HepG2 (cell line): ENCODE data around the gene TH. TPM values are rescaled to one million over a fixed set of nuclear protein-coding genes. Genes with fewer than 3 reads are reported as not detected.
A peak's percentile ranks its signal among the peaks of the same experiment; 100 is the strongest.

Experiments used
- BCL6 ChIP-seq: IDR thresholded peaks from 2 replicates; pipeline ENCODE4 v1.6.1; 2016; ENCODE audit warnings: missing genetic modification reagents, missing compliant biosample characterization
- CCDC6 ChIP-seq: sonication (generic); formaldehyde crosslinking; IDR thresholded peaks from 2 replicates; pipeline ENCODE4 v1.8.1; 2022; ENCODE audit warnings: mild to moderate bottlenecking, missing genetic modification reagents, moderate library complexity
- CHCHD3 ChIP-seq: sonication (generic); formaldehyde crosslinking; IDR thresholded peaks from 2 replicates; pipeline ENCODE4 v1.8.0; 2022; ENCODE audit warnings: mild to moderate bottlenecking, missing genetic modification reagents, moderate library complexity
- FOXO1 ChIP-seq: sonication (generic); formaldehyde crosslinking; IDR thresholded peaks from 2 replicates; pipeline ENCODE4 v1.4.0; 2020; ENCODE audit warnings: missing genetic modification reagents
- HNRNPUL1 ChIP-seq: fragments of 200-400 bp; formaldehyde crosslinking; IDR thresholded peaks from 2 replicates; pipeline ENCODE4 v1.6.1; 2017; ENCODE audit warnings: low read depth, mild to moderate bottlenecking, low read length, moderate library complexity
- ZNF75D ChIP-seq: sonication (generic); formaldehyde crosslinking; IDR thresholded peaks from 2 replicates; pipeline ENCODE4 v1.8.1; 2023; ENCODE audit warnings: missing genetic modification reagents, mild to moderate bottlenecking, borderline replicate concordance
- polyA plus RNA-seq, 8 experiments: library from polyadenylated mRNA; depleted of rRNA in 3 of 8; stranded (reverse) in 7 of 8; unstranded in 1 of 8; fragments of >200 nt; fragmentation: Illumina TruSeq in 4 of 8; extraction: Trizol in 4 of 8; gene quantifications; 2 replicates each; pipeline versions ENCODE4 v1.2.1 to v1.2.3, GENCODE V29; 2011 to 2016; ENCODE audit warnings: low read depth in 4 of 8, missing spikeins in 1 of 8, mixed read lengths in 1 of 8; ENCODE audit not compliant: insufficient read depth in 1 of 8
- total RNA-seq, 5 experiments: library from RNA; depleted of rRNA; stranded (reverse); fragments of >200 nt; fragmentation: Illumina TruSeq; extraction: Trizol; gene quantifications; 2 replicates each; pipeline ENCODE4 v1.2.3, GENCODE V29; 2016; ENCODE audit warnings: low read depth in 1 of 5
- TF ChIP-seq, protein P1 (sequence below): sonication (generic); formaldehyde crosslinking; IDR thresholded peaks from 2 replicates; pipeline ENCODE4 v1.4.0; 2020; ENCODE audit warnings: mild to moderate bottlenecking, missing genetic modification reagents
- TF ChIP-seq, protein P2 (sequence below): sonication (generic); formaldehyde crosslinking; IDR thresholded peaks from 2 replicates; pipeline ENCODE4 v1.4.0; 2020; ENCODE audit warnings: low read depth, mild to moderate bottlenecking, missing genetic modification reagents
- TF ChIP-seq, protein P3 (sequence below): sonication (generic); formaldehyde crosslinking; IDR thresholded peaks from 2 replicates; pipeline ENCODE4 v1.5.0; 2020; ENCODE audit warnings: missing genetic modification reagents, mild to moderate bottlenecking, borderline replicate concordance
- TF ChIP-seq, protein P4 (sequence below): IDR thresholded peaks from 2 replicates; pipeline ENCODE4 v1.6.1; 2016
- TF ChIP-seq, protein P5 (sequence below), 2 experiments: fragments of 450-650 bp in 1 of 2; sonication (generic) in 1 of 2; formaldehyde crosslinking in 1 of 2; IDR thresholded peaks; 2 replicates each; pipeline versions ENCODE4 v1.6.1 to v1.8.0; 2016 to 2022; ENCODE audit warnings: antibody characterized with exemption in 1 of 2, mild to moderate bottlenecking in 1 of 2, missing genetic modification reagents in 1 of 2

The TH gene
- total and polyA plus RNA-seq, 2 of the 13 experiments (the other 11 are each of a cell fraction or from before 2014, with no cell fraction given) = 0.36 TPM; not detected in 1

DNA sequence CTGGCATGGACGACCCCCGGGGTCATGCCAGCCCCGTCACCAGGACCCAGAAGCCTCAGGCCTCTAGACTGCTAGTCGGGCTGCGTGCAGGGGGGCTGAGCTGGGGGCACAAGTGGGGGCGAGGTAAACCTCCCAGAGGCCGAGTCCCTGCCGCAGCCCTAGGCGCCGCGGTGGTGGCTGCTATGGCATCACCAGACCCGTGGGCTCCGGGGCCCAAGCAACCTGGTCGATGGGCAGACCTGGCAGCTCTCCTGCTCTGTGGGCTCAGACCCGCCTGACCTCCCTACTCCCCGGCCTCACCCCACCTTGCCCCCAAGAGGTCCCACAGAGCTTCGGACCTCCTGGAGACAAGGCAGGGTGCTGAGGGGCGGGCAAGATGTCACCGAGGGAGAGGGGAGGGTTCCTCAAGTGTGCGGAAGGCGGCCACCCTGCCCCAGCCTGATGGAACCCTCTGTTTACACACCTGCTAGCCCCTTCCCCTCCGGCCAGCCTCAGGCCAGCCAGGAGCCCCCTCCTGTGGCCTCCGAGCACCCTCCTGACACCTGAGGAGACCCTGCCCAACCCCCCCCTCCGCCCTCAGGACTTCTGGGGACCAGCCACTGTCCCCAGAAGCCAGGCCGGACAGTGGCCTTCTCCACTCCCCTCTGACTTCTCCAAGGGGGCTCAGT is 41.8 kb downstream of the TH start (continued):
- TF ChIP-seq, protein P1, sequence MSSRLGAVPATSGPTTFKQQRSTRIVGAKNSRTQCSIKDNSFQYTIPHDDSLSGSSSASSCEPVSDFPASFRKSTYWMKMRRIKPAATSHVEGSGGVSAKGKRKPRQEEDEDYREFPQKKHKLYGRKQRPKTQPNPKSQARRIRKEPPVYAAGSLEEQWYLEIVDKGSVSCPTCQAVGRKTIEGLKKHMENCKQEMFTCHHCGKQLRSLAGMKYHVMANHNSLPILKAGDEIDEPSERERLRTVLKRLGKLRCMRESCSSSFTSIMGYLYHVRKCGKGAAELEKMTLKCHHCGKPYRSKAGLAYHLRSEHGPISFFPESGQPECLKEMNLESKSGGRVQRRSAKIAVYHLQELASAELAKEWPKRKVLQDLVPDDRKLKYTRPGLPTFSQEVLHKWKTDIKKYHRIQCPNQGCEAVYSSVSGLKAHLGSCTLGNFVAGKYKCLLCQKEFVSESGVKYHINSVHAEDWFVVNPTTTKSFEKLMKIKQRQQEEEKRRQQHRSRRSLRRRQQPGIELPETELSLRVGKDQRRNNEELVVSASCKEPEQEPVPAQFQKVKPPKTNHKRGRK (CRISPR knock-in tag) = no peak
- no peak; the same call in 1 of the 2 replicates for TF ChIP-seq FOXO1
- TF ChIP-seq, protein P2, sequence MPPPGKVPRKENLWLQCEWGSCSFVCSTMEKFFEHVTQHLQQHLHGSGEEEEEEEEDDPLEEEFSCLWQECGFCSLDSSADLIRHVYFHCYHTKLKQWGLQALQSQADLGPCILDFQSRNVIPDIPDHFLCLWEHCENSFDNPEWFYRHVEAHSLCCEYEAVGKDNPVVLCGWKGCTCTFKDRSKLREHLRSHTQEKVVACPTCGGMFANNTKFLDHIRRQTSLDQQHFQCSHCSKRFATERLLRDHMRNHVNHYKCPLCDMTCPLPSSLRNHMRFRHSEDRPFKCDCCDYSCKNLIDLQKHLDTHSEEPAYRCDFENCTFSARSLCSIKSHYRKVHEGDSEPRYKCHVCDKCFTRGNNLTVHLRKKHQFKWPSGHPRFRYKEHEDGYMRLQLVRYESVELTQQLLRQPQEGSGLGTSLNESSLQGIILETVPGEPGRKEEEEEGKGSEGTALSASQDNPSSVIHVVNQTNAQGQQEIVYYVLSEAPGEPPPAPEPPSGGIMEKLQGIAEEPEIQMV (CRISPR knock-in tag) = no peak
- 0 out of 2 replicates have a peak, but pooled peaks have one; percentile 29 for TF ChIP-seq CHCHD3 (CRISPR knock-in tag)
- TF ChIP-seq ZNF75D (CRISPR knock-in tag) = no peak
- TF ChIP-seq CCDC6 (CRISPR knock-in tag) = peak; percentile 47; the same call in 1 of the 2 replicates
- TF ChIP-seq BCL6 = no peak
- TF ChIP-seq, protein P3, sequence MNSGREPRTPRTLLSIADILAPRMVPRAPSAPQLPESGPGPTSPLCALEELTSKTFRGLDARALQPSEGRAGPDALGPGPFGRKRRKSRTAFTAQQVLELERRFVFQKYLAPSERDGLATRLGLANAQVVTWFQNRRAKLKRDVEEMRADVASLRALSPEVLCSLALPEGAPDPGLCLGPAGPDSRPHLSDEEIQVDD = 0 out of 2 replicates have a peak, but pooled peaks have one; percentile 37
- no peak for TF ChIP-seq HNRNPUL1
- TF ChIP-seq, protein P4, sequence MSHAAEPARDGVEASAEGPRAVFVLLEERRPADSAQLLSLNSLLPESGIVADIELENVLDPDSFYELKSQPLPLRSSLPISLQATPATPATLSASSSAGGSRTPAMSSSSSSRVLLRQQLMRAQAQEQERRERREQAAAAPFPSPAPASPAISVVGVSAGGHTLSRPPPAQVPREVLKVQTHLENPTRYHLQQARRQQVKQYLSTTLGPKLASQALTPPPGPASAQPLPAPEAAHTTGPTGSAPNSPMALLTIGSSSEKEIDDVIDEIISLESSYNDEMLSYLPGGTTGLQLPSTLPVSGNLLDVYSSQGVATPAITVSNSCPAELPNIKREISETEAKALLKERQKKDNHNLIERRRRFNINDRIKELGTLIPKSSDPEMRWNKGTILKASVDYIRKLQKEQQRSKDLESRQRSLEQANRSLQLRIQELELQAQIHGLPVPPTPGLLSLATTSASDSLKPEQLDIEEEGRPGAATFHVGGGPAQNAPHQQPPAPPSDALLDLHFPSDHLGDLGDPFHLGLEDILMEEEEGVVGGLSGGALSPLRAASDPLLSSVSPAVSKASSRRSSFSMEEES = no peak
- TF ChIP-seq, protein P5, sequence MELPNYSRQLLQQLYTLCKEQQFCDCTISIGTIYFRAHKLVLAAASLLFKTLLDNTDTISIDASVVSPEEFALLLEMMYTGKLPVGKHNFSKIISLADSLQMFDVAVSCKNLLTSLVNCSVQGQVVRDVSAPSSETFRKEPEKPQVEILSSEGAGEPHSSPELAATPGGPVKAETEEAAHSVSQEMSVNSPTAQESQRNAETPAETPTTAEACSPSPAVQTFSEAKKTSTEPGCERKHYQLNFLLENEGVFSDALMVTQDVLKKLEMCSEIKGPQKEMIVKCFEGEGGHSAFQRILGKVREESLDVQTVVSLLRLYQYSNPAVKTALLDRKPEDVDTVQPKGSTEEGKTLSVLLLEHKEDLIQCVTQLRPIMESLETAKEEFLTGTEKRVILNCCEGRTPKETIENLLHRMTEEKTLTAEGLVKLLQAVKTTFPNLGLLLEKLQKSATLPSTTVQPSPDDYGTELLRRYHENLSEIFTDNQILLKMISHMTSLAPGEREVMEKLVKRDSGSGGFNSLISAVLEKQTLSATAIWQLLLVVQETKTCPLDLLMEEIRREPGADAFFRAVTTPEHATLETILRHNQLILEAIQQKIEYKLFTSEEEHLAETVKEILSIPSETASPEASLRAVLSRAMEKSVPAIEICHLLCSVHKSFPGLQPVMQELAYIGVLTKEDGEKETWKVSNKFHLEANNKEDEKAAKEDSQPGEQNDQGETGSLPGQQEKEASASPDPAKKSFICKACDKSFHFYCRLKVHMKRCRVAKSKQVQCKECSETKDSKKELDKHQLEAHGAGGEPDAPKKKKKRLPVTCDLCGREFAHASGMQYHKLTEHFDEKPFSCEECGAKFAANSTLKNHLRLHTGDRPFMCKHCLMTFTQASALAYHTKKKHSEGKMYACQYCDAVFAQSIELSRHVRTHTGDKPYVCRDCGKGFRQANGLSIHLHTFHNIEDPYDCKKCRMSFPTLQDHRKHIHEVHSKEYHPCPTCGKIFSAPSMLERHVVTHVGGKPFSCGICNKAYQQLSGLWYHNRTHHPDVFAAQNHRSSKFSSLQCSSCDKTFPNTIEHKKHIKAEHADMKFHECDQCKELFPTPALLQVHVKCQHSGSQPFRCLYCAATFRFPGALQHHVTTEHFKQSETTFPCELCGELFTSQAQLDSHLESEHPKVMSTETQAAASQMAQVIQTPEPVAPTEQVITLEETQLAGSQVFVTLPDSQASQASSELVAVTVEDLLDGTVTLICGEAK (IDR thresholded peaks at IDR 0.05) = no peak
- TF ChIP-seq, protein P5 (CRISPR knock-in tag; IDR thresholded peaks at IDR 0.05) = peak; percentile 47; the same call in 1 of the 2 replicates
